Stimulated activated CD8-positive, alpha-beta memory T cell treated with anti-CD3 and anti-CD28 coated beads, Interleukin-12 subunit alpha, Interleukin-12 subunit beta, amount 100 ng/mL, for 24 hours (primary cell): ENCODE results near the gene C1orf35.
A peak's percentile ranks its signal among the peaks of the same experiment; 100 is the strongest.

ENCODE experiments used
- DNase-seq: peaks from one replicate; pipeline ENCODE4 v3.0.0-alpha.2; 2020; ENCODE audit errors: extremely low read depth

C1orf35 gene

GRCh38 chr1:228102791-228103620, at the start of gene C1orf35:
C1orf35 (minus strand) TSS chr1:228103325; CDS start chr1:228103227, 98 bp downstream.
- DNase-seq: peak; percentile 90

- no peak for DNase-seq
Observed at GRCh38 chr1:228152918-228153258, 49.8 kb upstream of the C1orf35 start.

GRCh38 chr1:228152097-228152917, 49.2 kb upstream of the C1orf35 start:
- no peak for DNase-seq

- no peak for DNase-seq
Observed at GRCh38 chr1:228151180-228151925, 48.2 kb upstream of the C1orf35 start.

- no peak for DNase-seq
Observed at GRCh38 chr1:228150461-228151179, 47.5 kb upstream of the C1orf35 start.

GRCh38 chr1:228150120-228150460, 47.0 kb upstream of the C1orf35 start:
- no peak for DNase-seq

- no peak for DNase-seq
Observed at GRCh38 chr1:228149406-228150119, 46.4 kb upstream of the C1orf35 start, which contains the start of gene GJC2. GJC2 (plus strand) TSS chr1:228149930; CDS start chr1:228157759, 7,829 bp downstream.

- DNase-seq: no peak
Observed at GRCh38 chr1:228148935-228149405, 45.8 kb upstream of the C1orf35 start.

GRCh38 chr1:228148196-228148861, 45.2 kb upstream of the C1orf35 start:
- no peak for DNase-seq

- no peak for DNase-seq
Observed at GRCh38 chr1:228147768-228148167, 44.6 kb upstream of the C1orf35 start.

- no peak for DNase-seq
Observed at GRCh38 chr1:228147151-228147693, 44.1 kb upstream of the C1orf35 start.

- DNase-seq: no peak
Observed at GRCh38 chr1:228146417-228147150, 43.5 kb upstream of the C1orf35 start.

- no peak for DNase-seq
Observed at GRCh38 chr1:228145463-228146416, 42.6 kb upstream of the C1orf35 start.

- DNase-seq: no peak
Observed at GRCh38 chr1:228144993-228145343, 41.8 kb upstream of the C1orf35 start.

GRCh38 chr1:228144193-228144992, 41.3 kb upstream of the C1orf35 start:
- DNase-seq: no peak

- no peak for DNase-seq
Observed at GRCh38 chr1:228143480-228144192, 40.5 kb upstream of the C1orf35 start.

GRCh38 chr1:228142701-228143136, 39.6 kb upstream of the C1orf35 start:
- DNase-seq: no peak
